Lower leg skin (tissue), 4 donors: Measurements from ENCODE around the gene ABCC12. TPM values are rescaled to one million over a fixed set of nuclear protein-coding genes. Genes with fewer than 3 reads are reported as not detected.

Experiments used
- DNase-seq, 2 donors: peaks; one replicate each; pipeline ENCODE4 v3.0.0-alpha.2; 2019; ENCODE audit warnings: low spot score in 2 of 2
- H3K4me3 ChIP-seq: fragments of 200-600 bp; sonication (generic); 2 replicates; pipeline ENCODE4 v1.5.1; 2017; ENCODE audit warnings: mild to moderate bottlenecking, low read depth; ENCODE audit not compliant: poor library complexity, severe bottlenecking
- POLR2A ChIP-seq, 2 donors: fragments of 450-650 bp; IDR thresholded peaks; one replicate each; pipeline ENCODE4 v1.6.1; 2016 to 2017; ENCODE audit warnings: antibody characterized with exemption in 2 of 2, mild to moderate bottlenecking in 1 of 2, moderate library complexity in 1 of 2
- WGBS, 2 donors: methylation state at CpG; one replicate each; pipeline ENCODE4 v1.1.5; 2018; 5-methylcytosine and 5-hydroxymethylcytosine counted together
- intact Hi-C: fragments of 100-400 bp; cut with DNase I; formaldehyde crosslinking; loops from one replicate; pipeline ENCODE4 v1.15.0; 2023; ENCODE audit warnings: low total_unique reads
- total RNA-seq, 4 donors: library from RNA; depleted of rRNA; stranded (reverse); fragments of >200 nt; gene quantifications; one replicate each; pipeline ENCODE4 v1.1.0, GENCODE V29; 2016
- TF ChIP-seq, protein P1 (sequence below), 3 donors: fragments of 450-650 bp; IDR thresholded peaks; one replicate each; pipeline ENCODE4 v1.5.1; 2016; ENCODE audit warnings: antibody characterized with exemption in 3 of 3, mild to moderate bottlenecking in 3 of 3, moderate library complexity in 2 of 3

The ABCC12 gene
- total RNA-seq, 4 donors from 2014 or later, result 0.16 TPM; not detected in 3

- TF ChIP-seq, protein P1, sequence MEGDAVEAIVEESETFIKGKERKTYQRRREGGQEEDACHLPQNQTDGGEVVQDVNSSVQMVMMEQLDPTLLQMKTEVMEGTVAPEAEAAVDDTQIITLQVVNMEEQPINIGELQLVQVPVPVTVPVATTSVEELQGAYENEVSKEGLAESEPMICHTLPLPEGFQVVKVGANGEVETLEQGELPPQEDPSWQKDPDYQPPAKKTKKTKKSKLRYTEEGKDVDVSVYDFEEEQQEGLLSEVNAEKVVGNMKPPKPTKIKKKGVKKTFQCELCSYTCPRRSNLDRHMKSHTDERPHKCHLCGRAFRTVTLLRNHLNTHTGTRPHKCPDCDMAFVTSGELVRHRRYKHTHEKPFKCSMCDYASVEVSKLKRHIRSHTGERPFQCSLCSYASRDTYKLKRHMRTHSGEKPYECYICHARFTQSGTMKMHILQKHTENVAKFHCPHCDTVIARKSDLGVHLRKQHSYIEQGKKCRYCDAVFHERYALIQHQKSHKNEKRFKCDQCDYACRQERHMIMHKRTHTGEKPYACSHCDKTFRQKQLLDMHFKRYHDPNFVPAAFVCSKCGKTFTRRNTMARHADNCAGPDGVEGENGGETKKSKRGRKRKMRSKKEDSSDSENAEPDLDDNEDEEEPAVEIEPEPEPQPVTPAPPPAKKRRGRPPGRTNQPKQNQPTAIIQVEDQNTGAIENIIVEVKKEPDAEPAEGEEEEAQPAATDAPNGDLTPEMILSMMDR (IDR thresholded peaks at IDR 0.05), result no peak
- TF ChIP-seq POLR2A (IDR thresholded peaks at IDR 0.05), result no peak
- no peak overlapping the region for H3K4me3 ChIP-seq
- WGBS, 2 donors, result 28 to 35% methylated on average over 5 of the region's 5 CpGs
- DNase-seq, result no peak
- intact Hi-C loops, result no loop called here
Measured at GRCh38 chr16:48194828-48195556, 39.2 kb upstream of the ABCC12 start.

DNA sequence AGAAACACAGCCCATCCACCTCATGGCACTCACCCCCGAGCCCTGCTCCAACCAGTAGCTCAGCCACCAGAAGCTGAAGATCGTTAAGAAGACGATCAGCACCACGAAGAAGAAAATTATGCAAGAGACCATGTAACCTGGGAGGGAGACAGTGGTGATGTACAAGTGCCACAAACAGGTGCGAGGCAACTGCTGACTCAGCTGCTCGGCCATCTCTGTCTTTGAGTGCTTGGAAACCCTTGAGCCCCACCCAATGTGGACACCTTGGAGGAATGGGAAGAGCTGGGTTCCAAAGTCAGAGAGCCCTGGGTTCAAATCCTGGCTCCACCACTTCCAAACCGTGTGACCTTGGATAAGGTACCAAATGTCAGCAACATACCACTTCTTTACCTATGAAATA is 38.1 kb upstream of the ABCC12 start:
- TF ChIP-seq POLR2A (IDR thresholded peaks at IDR 0.05), result no peak
- TF ChIP-seq, protein P1 (IDR thresholded peaks at IDR 0.05), result no peak
- WGBS, 2 donors, result 82 to 88% methylated on average over 7 of the region's 7 CpGs
- DNase-seq, result no peak
- intact Hi-C loops, result no loop called here
- no peak overlapping the region for H3K4me3 ChIP-seq

- intact Hi-C loops, result no loop called here
- H3K4me3 ChIP-seq, result no peak overlapping the region
- WGBS, 2 donors, result 85 to 88% methylated on average over 6 of the region's 6 CpGs
- TF ChIP-seq, protein P1 (IDR thresholded peaks at IDR 0.05), result no peak
- TF ChIP-seq POLR2A (IDR thresholded peaks at IDR 0.05), result no peak
- DNase-seq, result no peak
Measured at GRCh38 chr16:48188449-48189102, 32.8 kb upstream of the ABCC12 start.

- no peak for DNase-seq
- TF ChIP-seq, protein P1 (IDR thresholded peaks at IDR 0.05), result no peak
- no peak for TF ChIP-seq POLR2A (IDR thresholded peaks at IDR 0.05)
- WGBS, 2 donors, result 78 to 83% methylated on average over 4 of the region's 4 CpGs
- intact Hi-C loops, result no loop called here
- H3K4me3 ChIP-seq, result no peak overlapping the region
Measured at GRCh38 chr16:48187779-48188178, 32.0 kb upstream of the ABCC12 start.

DNA sequence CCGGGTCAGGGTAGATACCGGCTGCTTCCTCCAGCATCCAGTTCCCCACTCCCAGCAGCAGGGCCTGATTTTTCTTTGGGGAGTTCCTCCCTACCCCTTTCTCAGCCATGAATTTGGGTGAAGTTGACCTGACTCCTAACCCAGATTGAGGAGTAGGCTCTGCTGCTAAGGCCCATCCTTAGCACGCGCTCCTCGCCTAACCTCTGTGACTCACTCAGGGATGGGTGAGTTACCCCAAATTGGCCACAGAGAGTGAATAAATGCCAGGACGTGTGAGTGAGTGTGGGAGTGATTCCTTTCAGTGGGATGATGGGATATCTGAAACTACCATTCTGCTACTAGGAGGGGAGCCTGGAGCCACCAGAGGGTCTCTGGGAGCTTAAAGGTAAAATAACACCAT is 28.9 kb upstream of the ABCC12 start:
- no peak overlapping the region for H3K4me3 ChIP-seq
- intact Hi-C loops, result no loop called here
- TF ChIP-seq, protein P1 (IDR thresholded peaks at IDR 0.05), result no peak
- no peak for TF ChIP-seq POLR2A (IDR thresholded peaks at IDR 0.05)
- no peak for DNase-seq
- 78 to 79% methylated on average over 6 of the region's 6 CpGs for WGBS, 2 donors
